Neural progenitor cell (in vitro differentiated cells): Measurements from ENCODE around the gene DHRS1.

Source experiments
- CTCF ChIP-seq: fragments of 200-600 bp; sonication (generic); IDR thresholded peaks from 2 replicates; pipeline ENCODE4 v1.5.1; 2017; ENCODE audit warnings: antibody characterized with exemption, mild to moderate bottlenecking
- EZH2 ChIP-seq: fragments of 200-600 bp; sonication (generic); IDR thresholded peaks from 2 replicates; pipeline ENCODE4 v1.6.1; 2017; ENCODE audit warnings: antibody characterized with exemption, mild to moderate bottlenecking, moderate library complexity
- EZH2phosphoT487 ChIP-seq: fragments of 200-600 bp; sonication (generic); IDR thresholded peaks from 2 replicates; pipeline ENCODE4 v1.6.1; 2017; ENCODE audit warnings: antibody characterized with exemption

- no peak for TF ChIP-seq CTCF
- TF ChIP-seq EZH2 = no peak
- no peak for TF ChIP-seq EZH2phosphoT487
Measured at GRCh38 chr14:24267516-24267915, 32.1 kb downstream of the DHRS1 start.
